Gastrocnemius medialis (tissue), 4 donors: ENCODE data around the gene ARHGAP12.

Experiments
- POLR2A ChIP-seq, 2 donors: fragments of 450-650 bp; IDR thresholded peaks; one replicate each; pipeline ENCODE4 v1.6.1; 2017; ENCODE audit warnings: antibody characterized with exemption in 2 of 2, mild to moderate bottlenecking in 2 of 2, moderate library complexity in 2 of 2
- TF ChIP-seq, protein P1 (sequence below), 5 experiments: fragments of 450-650 bp in 3 of 5; fragments of 200-600 bp in 2 of 5; sonication (generic) in 2 of 5; IDR thresholded peaks in 4 of 5; conservative IDR thresholded peaks in 1 of 5; 1 replicate in 4 of 5; 2 replicates in 1 of 5; pipeline ENCODE4 v1.5.1; 2016 to 2019; ENCODE audit warnings: antibody characterized with exemption in 5 of 5, mild to moderate bottlenecking in 3 of 5, moderate library complexity in 3 of 5

DNA sequence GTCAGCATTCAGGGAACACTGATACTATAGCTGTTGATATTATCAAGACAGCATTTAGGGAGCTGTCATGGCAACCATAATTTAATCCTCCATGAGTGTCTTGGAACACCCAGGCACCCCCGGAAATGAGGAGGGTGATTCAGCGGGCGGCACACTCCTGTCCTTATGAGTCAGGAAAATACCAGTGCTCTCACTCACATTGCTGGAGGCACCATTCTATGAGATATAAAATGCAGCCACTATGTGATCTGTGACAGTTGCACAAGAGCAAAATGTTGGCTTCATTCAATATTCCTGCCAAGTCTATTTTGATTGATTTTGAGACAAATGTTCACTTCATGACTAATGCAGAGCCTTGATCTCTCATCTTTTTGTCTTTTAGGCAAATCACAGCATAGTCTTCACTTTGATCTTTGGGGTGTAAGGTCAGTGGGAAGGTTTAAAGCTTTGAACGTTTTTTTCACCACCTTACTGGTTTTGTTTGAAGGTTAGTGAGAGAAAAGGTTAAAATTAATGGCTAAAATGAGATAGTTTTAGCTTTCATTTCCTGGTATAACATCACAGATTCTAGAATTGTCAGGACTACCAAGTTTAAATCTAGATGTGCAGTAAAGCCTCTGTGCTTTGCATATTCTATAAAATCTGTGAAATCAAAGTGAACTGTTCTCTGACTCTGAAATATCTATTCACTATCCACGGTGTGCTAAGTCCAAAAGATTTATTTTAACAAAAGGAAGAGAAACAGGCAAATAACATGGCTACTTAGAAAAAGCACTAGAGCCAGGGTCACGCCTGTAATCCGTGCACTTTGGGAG, 12.4 kb upstream of the ARHGAP12 start:
- no peak for TF ChIP-seq POLR2A (IDR thresholded peaks at IDR 0.05)
- TF ChIP-seq, protein P1, sequence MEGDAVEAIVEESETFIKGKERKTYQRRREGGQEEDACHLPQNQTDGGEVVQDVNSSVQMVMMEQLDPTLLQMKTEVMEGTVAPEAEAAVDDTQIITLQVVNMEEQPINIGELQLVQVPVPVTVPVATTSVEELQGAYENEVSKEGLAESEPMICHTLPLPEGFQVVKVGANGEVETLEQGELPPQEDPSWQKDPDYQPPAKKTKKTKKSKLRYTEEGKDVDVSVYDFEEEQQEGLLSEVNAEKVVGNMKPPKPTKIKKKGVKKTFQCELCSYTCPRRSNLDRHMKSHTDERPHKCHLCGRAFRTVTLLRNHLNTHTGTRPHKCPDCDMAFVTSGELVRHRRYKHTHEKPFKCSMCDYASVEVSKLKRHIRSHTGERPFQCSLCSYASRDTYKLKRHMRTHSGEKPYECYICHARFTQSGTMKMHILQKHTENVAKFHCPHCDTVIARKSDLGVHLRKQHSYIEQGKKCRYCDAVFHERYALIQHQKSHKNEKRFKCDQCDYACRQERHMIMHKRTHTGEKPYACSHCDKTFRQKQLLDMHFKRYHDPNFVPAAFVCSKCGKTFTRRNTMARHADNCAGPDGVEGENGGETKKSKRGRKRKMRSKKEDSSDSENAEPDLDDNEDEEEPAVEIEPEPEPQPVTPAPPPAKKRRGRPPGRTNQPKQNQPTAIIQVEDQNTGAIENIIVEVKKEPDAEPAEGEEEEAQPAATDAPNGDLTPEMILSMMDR (IDR thresholded peaks at IDR 0.05 in 4 of 5, conservative IDR thresholded peaks at IDR 0.05 in 1 of 5): no peak
